SJSA1 (cell line): ENCODE data around the gene CABP4. TPM values are rescaled to one million over a fixed set of nuclear protein-coding genes. Genes with fewer than 3 reads are reported as not detected.
"Not testable (repeated sequence)": the region's sequence is repeated elsewhere in the genome, so short reads cannot be mapped to it uniquely, and the experiment has no call there.

Experiments
- DNase-seq, 2 experiments: peaks; one replicate each; pipeline ENCODE4 v3.0.0-alpha.2; 2015 to 2020; ENCODE audit warnings: low spot score in 2 of 2, low read depth in 1 of 2
- H3K27ac ChIP-seq: fragments of 250-450 bp; sonication (Bioruptor Pico); 2 replicates; pipeline ENCODE4 v1.5.1; 2020; ENCODE audit warnings: mild to moderate bottlenecking, moderate library complexity
- H3K27me3 ChIP-seq: fragments of 250-450 bp; sonication (Bioruptor Pico); replicated peaks from 2 replicates; pipeline ENCODE4 v1.5.1; 2020; ENCODE audit warnings: mild to moderate bottlenecking, moderate library complexity
- H3K36me3 ChIP-seq: fragments of 250-450 bp; sonication (Bioruptor Pico); 2 replicates; pipeline ENCODE4 v1.5.1; 2020; ENCODE audit warnings: mild to moderate bottlenecking
- H3K4me1 ChIP-seq: fragments of 250-450 bp; sonication (Bioruptor Pico); replicated peaks from 2 replicates; pipeline ENCODE4 v1.6.1; 2021; ENCODE audit warnings: mild to moderate bottlenecking
- H3K4me3 ChIP-seq: fragments of 250-450 bp; sonication (Bioruptor Pico); 2 replicates; pipeline ENCODE4 v1.5.1; 2020; ENCODE audit warnings: mild to moderate bottlenecking
- H3K9me3 ChIP-seq: fragments of 250-450 bp; sonication (Bioruptor Pico); replicated peaks from 2 replicates; pipeline ENCODE4 v1.5.1; 2020; ENCODE audit warnings: mild to moderate bottlenecking
- total RNA-seq: library from RNA; depleted of rRNA; stranded (reverse); fragments of >200 nt; shearing (Covaris generic); gene quantifications from 2 replicates; pipeline ENCODE4 v1.2.3, GENCODE V29; 2014

Gene CABP4
- total RNA-seq, 1 experiment from 2014 or later = not detected

DNA sequence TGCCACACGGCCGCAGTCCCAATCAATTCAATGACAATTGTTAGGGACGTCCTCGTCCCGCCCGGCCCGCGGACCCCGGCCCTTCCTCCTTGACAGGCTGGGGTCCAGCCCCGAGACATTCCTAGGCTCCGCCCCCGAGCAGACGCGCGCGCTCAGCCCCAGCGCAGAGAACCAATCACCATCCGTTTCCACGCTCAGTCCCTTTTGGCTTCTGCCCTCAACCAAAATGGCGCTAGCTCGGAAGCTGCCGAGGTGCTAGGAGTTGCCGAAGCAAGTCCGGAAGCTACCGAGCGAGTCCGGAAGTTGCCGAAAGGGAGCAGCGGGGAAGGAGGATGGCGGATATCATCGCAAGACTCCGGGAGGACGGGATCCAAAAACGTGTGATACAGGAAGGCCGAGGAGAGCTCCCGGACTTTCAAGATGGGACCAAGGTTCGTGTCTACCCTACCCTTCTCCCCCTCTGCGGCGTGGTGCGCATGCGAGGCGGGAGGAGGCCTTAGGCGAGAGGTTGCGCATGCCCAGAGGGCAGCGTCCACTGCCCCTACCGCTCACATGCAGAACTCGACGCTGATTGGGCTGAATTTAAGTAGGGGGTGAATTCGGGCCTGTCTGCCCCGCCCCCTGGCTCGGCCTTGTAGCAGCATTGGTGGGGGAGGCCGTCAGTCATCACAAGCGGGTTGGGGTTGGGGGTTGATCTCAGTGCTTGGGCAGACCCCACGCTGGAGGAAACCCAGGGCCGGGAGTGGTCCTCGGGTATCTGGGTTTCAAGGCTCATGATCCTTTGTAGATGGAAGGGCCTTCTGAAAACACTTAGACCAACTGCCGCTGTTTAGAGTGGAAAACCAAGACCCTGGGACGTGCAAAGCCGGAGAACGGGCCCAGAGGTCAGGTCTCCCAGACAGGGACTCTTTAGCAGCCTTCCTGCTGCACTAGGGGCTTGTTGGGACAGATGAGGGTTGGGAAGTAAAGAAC is 28.0 kb downstream of the CABP4 start, which contains the start of gene AIP:
AIP (plus strand) TSS at position 200 of the 972 bp plus-strand sequence; CDS start at position 333, 133 bp downstream.
- peak within 1 kb of the TSS; percentile 53 for H3K27ac ChIP-seq
- H3K27me3 ChIP-seq = no peaks in the 10 kb centered on the region
- H3K9me3 ChIP-seq = 0 out of 2 replicates have a peak, but pooled peaks cover 3% of the 10 kb centered on the region
- H3K4me3 ChIP-seq = peak within 1 kb of the TSS; percentile 48
- peaks cover 19% of the 10 kb centered on the region for H3K36me3 ChIP-seq
- peak; percentile 100 for DNase-seq
- H3K4me1 ChIP-seq = peaks cover 11% of the 10 kb centered on the region

DNA sequence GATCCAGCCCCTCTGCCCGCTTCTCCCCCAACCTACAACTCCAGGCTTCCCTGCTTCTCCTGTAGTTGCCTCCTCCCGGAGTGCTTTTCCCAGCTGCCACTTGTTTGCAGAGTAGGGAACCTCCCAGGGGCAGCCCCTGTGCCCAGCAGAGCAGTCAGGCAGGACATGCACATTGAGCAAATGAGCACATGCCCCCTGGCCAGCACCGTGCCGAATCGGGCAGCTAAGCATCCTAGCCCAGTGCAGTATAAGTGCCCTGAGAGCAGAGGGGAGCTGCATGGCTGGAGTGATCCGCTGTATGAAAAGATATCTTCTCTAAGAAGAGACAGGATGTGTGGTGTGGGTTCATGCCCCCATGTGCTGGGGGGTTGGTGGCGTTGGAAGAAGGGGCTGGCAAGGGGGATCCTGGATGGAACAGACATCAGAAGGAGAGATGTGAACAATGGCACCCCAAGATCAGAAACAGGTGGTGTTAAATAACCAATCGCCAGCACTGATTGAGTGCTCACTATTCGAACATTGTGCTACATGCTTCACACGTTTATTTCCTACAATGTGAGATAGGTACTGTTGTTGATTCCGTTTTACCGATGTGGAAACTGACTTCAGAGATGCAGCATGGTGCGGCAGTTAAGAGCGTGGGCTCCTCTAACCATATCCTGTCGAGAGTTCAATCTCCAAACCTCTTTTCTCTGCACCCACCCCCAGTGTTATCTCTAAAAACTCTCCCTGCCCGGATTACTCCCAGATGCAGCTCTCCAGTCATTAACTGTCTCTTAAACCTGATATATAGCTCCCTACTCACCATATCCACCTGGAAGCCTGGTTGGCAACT is 28.9 kb downstream of the CABP4 start:
- H3K27ac ChIP-seq = no peak overlapping the region
- 0 out of 2 replicates have a peak, but pooled peaks cover 3% of the 10 kb centered on the region for H3K9me3 ChIP-seq
- no peak overlapping the region; the same call in 1 of the 2 replicates for H3K4me3 ChIP-seq
- H3K36me3 ChIP-seq = peaks cover 25% of the 10 kb centered on the region
- H3K4me1 ChIP-seq = peaks cover 11% of the 10 kb centered on the region
- H3K27me3 ChIP-seq = no peaks in the 10 kb centered on the region
- no peak for DNase-seq

GRCh38 chr11:67484847-67485311 is 29.7 kb downstream of the CABP4 start:
- H3K4me3 ChIP-seq = no peak overlapping the region
- no peak for DNase-seq
- H3K36me3 ChIP-seq = peaks cover 33% of the 10 kb centered on the region

GRCh38 chr11:67485873-67486361 is 30.8 kb downstream of the CABP4 start:
- H3K27me3 ChIP-seq, H3K4me3 ChIP-seq, H3K9me3 ChIP-seq, H3K27ac ChIP-seq, DNase-seq: not testable (repeated sequence)
- Histone ChIP-seq H3K36me3 (peaks cover 44% of the 10 kb centered on the region), H3K4me1 (peaks cover 11% of the 10 kb centered on the region)

More at GRCh38 chr11:67484847-67485311, 29.7 kb downstream of the CABP4 start:
- H3K4me1 ChIP-seq = peaks cover 11% of the 10 kb centered on the region
- H3K27ac ChIP-seq = no peak overlapping the region
- 0 out of 2 replicates have a peak, but pooled peaks cover 3% of the 10 kb centered on the region for H3K9me3 ChIP-seq
- no peaks in the 10 kb centered on the region for H3K27me3 ChIP-seq

- peaks cover 50% of the 10 kb centered on the region for H3K36me3 ChIP-seq
- no peak for DNase-seq
Observed at GRCh38 chr11:67486481-67487195, 31.5 kb downstream of the CABP4 start.

DNA sequence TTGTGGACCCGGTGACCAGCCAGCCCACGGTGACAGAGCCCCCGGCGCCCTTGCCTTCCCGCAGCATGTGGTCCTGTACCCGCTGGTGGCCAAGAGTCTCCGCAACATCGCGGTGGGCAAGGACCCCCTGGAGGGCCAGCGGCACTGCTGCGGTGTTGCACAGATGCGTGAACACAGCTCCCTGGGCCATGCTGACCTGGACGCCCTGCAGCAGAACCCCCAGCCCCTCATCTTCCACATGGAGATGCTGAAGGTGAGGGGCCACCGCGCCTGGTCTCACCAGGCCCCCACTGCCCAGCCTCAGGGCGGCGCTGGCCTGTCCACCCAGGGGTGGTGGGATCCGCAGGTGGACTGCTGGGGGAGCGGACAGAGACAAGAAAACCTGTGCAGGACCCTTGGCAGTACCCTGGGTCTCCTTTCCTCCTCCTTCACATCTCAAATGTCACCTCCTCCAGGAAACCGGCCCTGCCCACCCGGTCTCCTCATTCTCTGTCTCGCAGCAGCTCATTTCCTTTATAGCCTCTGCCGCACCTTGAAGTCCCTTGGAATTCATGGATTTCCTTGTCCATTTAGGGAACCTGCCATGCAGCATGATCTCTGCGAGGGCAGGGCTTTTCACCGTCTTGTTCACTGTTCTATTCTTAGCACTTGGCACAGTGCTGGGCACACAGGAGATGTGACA is 34.2 kb downstream of the CABP4 start:
- Histone ChIP-seq H3K27me3 (no peaks in the 10 kb centered on the region), H3K4me3 (no peak overlapping the region), H3K4me1 (no peaks in the 10 kb centered on the region), H3K36me3 (peaks cover 65% of the 10 kb centered on the region), H3K9me3 (no peaks in the 10 kb centered on the region), H3K27ac (no peak overlapping the region)
- no peak for DNase-seq

More at GRCh38 chr11:67486481-67487195, 31.5 kb downstream of the CABP4 start:
- Histone ChIP-seq H3K9me3 (0 out of 2 replicates have a peak, but pooled peaks cover 3% of the 10 kb centered on the region), H3K4me3 (no peak overlapping the region), H3K27me3 (no peaks in the 10 kb centered on the region), H3K27ac (no peak overlapping the region), H3K4me1 (peaks cover 11% of the 10 kb centered on the region)

- H3K4me1 ChIP-seq = no peaks in the 10 kb centered on the region
- no peaks in the 10 kb centered on the region for H3K9me3 ChIP-seq
- no peak overlapping the region for H3K27ac ChIP-seq
- H3K36me3 ChIP-seq = peaks cover 57% of the 10 kb centered on the region
- no peak overlapping the region for H3K4me3 ChIP-seq
- DNase-seq = no peak
- no peaks in the 10 kb centered on the region for H3K27me3 ChIP-seq
Observed at GRCh38 chr11:67489885-67490726, 35.0 kb downstream of the CABP4 start.

- H3K4me1 ChIP-seq = no peaks in the 10 kb centered on the region
- H3K4me3 ChIP-seq = no peak overlapping the region
- H3K36me3 ChIP-seq = peaks cover 57% of the 10 kb centered on the region
- no peak overlapping the region for H3K27ac ChIP-seq
- H3K27me3 ChIP-seq = no peaks in the 10 kb centered on the region
- DNase-seq = no peak
- H3K9me3 ChIP-seq = no peaks in the 10 kb centered on the region
Observed at GRCh38 chr11:67490727-67491065, 35.5 kb downstream of the CABP4 start.

DNA sequence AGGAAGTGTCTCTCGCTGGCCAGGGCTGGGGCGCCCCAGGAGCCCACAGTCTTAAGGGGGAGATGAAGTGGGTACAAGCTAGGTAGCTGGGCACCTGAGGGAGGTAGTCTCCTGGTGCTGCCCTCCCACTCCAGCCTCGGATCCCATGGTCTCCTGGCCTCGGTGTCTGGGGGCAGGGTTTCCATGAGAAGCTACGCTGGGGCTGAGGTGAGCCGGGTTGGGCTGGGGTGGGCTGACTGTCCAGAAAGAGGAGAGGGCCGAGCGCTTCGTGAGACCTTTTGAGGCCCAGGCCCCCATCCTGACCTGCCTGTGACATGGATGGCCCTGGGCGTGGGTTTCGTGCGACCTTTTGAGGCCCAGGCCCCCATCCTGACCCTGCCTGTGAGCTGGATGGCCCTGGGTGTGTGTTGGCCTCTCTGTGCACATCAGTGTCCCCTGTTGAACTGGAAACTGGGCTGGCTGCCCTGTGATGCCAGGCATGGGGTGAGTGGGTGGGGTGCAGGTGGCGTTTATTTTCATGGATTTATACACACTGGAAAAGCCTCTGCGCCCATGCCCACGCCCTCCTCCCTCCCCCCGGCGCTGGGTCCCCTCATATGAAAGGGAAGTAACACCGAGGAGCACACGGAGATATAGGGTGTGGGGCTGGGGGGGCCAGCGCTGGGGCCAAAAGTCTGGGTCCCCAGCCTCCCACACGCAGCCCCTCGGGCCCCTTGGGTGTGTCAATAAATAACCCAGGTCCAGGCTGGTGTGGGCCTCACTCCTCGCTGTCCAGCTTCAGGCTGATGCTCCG is 36.3 kb downstream of the CABP4 start:
- Histone ChIP-seq H3K9me3 (no peaks in the 10 kb centered on the region), H3K27me3 (no peaks in the 10 kb centered on the region), H3K4me3 (no peak overlapping the region), H3K36me3 (peaks cover 57% of the 10 kb centered on the region), H3K4me1 (no peaks in the 10 kb centered on the region), H3K27ac (no peak overlapping the region)
- DNase-seq = peak in 1 of 2 experiments; percentile 52

GRCh38 chr11:67492069-67492727 is 37.0 kb downstream of the CABP4 start:
- H3K4me1 ChIP-seq = no peaks in the 10 kb centered on the region
- H3K36me3 ChIP-seq = peaks cover 57% of the 10 kb centered on the region
- no peak overlapping the region for H3K4me3 ChIP-seq
- DNase-seq = peak in 1 of 2 experiments; percentile 52
- no peaks in the 10 kb centered on the region for H3K9me3 ChIP-seq
- no peak overlapping the region for H3K27ac ChIP-seq
- H3K27me3 ChIP-seq = no peaks in the 10 kb centered on the region
